AG10803 (cell line): Measurements from ENCODE around the gene PLEKHM3.

Experiments
- DNase-seq: peaks from one replicate; pipeline ENCODE4 v3.0.0; 2010; ENCODE audit warnings: low read depth
- H3K4me3 ChIP-seq: 2 replicates; pipeline ENCODE4 v1.5.1; 2011; ENCODE audit warnings: mild to moderate bottlenecking, low read length, control low read depth
- CTCF ChIP-seq: conservative IDR thresholded peaks from 2 replicates; pipeline ENCODE4 v1.5.1; 2011; ENCODE audit warnings: mild to moderate bottlenecking, low read length, control low read depth, inconsistent platforms

Gene PLEKHM3

GRCh38 chr2:207974216-207974605 lies 51.1 kb downstream of the PLEKHM3 start:
- H3K4me3 ChIP-seq, result no peak overlapping the region
- TF ChIP-seq CTCF, result no peak
- DNase-seq, result no peak

GRCh38 chr2:207970826-207971180 lies 54.5 kb downstream of the PLEKHM3 start:
- TF ChIP-seq CTCF, result no peak
- DNase-seq, result no peak
- no peak overlapping the region for H3K4me3 ChIP-seq

GRCh38 chr2:207970147-207970825 lies 55.0 kb downstream of the PLEKHM3 start:
- TF ChIP-seq CTCF, result no peak
- no peak overlapping the region for H3K4me3 ChIP-seq
- no peak for DNase-seq

DNA sequence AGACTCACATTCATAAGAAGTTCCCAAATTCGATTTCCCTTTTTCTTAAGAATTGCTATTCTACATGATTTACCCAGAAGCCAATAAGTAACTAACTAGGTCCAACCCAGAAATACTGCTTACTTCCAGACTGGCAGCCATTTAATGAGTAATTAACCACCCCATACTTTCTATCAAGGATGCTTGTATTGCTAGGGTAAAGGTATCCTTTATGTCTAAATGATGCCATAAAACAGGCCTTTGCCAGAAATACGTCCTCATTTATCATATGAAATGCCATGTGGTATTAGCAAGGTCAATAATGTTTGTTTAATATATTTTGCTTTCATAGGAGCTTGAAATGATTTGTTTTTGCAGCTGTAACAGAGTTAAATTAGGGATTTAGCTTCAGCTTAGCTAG lies 56.1 kb downstream of the PLEKHM3 start:
- no peak for DNase-seq
- no peak overlapping the region for H3K4me3 ChIP-seq
- TF ChIP-seq CTCF, result no peak

GRCh38 chr2:207967121-207967520 lies 58.2 kb downstream of the PLEKHM3 start:
- DNase-seq, result no peak
- H3K4me3 ChIP-seq, result no peak overlapping the region
- TF ChIP-seq CTCF, result no peak

- H3K4me3 ChIP-seq, result no peak overlapping the region
- DNase-seq, result no peak
- TF ChIP-seq CTCF, result no peak
Measured at GRCh38 chr2:207960911-207961310, 64.4 kb downstream of the PLEKHM3 start.

DNA sequence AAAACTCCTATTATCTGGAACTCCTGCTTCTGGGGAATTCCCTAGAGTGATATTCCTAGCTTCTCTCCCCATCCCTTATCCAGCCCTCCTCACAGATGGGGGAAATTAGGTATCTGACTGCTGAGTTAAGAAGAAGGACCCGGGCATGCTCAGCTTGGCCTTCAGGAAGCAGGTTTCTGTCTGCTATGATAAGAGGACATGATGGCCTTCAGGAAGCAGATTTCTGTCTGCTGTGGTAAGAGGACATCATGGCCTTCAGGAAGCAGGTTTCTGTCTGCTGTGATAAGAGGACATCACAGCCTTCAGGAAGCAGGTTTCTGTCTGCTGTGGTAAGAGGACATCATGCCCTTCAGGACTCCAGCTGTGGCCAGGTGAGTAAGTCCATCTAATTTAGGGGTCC lies 65.2 kb downstream of the PLEKHM3 start:
- no peak overlapping the region for H3K4me3 ChIP-seq
- no peak for DNase-seq
- TF ChIP-seq CTCF, result no peak
